Neuronal stem cell (in vitro differentiated cells): Measurements from ENCODE around the gene PODXL2. TPM values are rescaled to one million over a fixed set of nuclear protein-coding genes. Genes with fewer than 3 reads are reported as not detected.

Experiments used
- DNase-seq: peaks from one replicate; pipeline ENCODE4 v3.0.0-alpha.2; 2013; ENCODE audit warnings: low spot score
- H2AFZ ChIP-seq: one replicate; pipeline ENCODE4 v1.6.1; 2013; ENCODE audit warnings: mild to moderate bottlenecking, low read length, inconsistent platforms
- H2AK5ac ChIP-seq: 2 replicates; pipeline ENCODE4 v1.6.1; 2013; ENCODE audit warnings: low read depth, mild to moderate bottlenecking, inconsistent platforms, low read length, moderate library complexity, mixed read lengths
- H2BK120ac ChIP-seq: 2 replicates; pipeline ENCODE4 v1.6.1; 2013; ENCODE audit warnings: low read depth, mild to moderate bottlenecking, inconsistent platforms, low read length, moderate library complexity, mixed read lengths
- H2BK12ac ChIP-seq: one replicate; pipeline ENCODE4 v1.6.1; 2013; ENCODE audit warnings: low read length, inconsistent platforms
- H2BK15ac ChIP-seq: 2 replicates; pipeline ENCODE4 v1.6.1; 2013; ENCODE audit warnings: mild to moderate bottlenecking, low read length, inconsistent platforms, mixed read lengths
- H2BK5ac ChIP-seq: one replicate; pipeline ENCODE4 v1.6.1; 2013; ENCODE audit warnings: inconsistent platforms, mild to moderate bottlenecking, low read length, moderate library complexity
- H3K14ac ChIP-seq: one replicate; pipeline ENCODE4 v1.6.1; 2013; ENCODE audit warnings: low read length, inconsistent platforms
- H3K18ac ChIP-seq: 2 replicates; pipeline ENCODE4 v1.6.1; 2013; ENCODE audit warnings: low read length, inconsistent platforms
- H3K23ac ChIP-seq: 2 replicates; pipeline ENCODE4 v1.6.1; 2013; ENCODE audit warnings: low read depth, mild to moderate bottlenecking, mixed read lengths, low read length, inconsistent platforms; ENCODE audit not compliant: poor library complexity
- H3K27ac ChIP-seq: replicated peaks from 3 replicates; pipeline ENCODE4 v1.5.1; 2013; ENCODE audit warnings: low read length, inconsistent platforms
- H3K27me3 ChIP-seq, 3 experiments: 2 replicates each; pipeline ENCODE4 v1.6.1; 2013; ENCODE audit warnings: low read length in 3 of 3, mild to moderate bottlenecking in 2 of 3, inconsistent platforms in 1 of 3, low read depth in 1 of 3, mixed read lengths in 1 of 3, moderate library complexity in 1 of 3; ENCODE audit not compliant: control insufficient read depth in 3 of 3, insufficient read depth in 3 of 3
- H3K36me3 ChIP-seq, 2 donors: replicated peaks in 1 of 2; 2 replicates each; pipeline ENCODE4 v1.6.1; 2013; ENCODE audit warnings: low read length in 2 of 2; ENCODE audit not compliant: control insufficient read depth in 2 of 2, insufficient read depth in 2 of 2
- H3K4ac ChIP-seq: 2 replicates; pipeline ENCODE4 v1.6.1; 2013; ENCODE audit warnings: inconsistent platforms, mild to moderate bottlenecking, low read length, moderate library complexity
- H3K4me1 ChIP-seq, 2 donors: 1 replicate in 1 of 2; 2 replicates in 1 of 2; pipeline ENCODE4 v1.6.1; 2013; ENCODE audit warnings: low read length in 2 of 2, low read depth in 1 of 2; ENCODE audit not compliant: control insufficient read depth in 2 of 2, insufficient read depth in 1 of 2
- H3K4me2 ChIP-seq: one replicate; pipeline ENCODE4 v1.6.1; 2013; ENCODE audit warnings: mild to moderate bottlenecking, low read length, inconsistent platforms; ENCODE audit not compliant: insufficient read depth, poor library complexity, severe bottlenecking
- H3K4me3 ChIP-seq, 2 donors: 2 replicates each; pipeline ENCODE4 v1.5.1; 2013; ENCODE audit warnings: low read length in 2 of 2, mild to moderate bottlenecking in 2 of 2, inconsistent platforms in 1 of 2, moderate library complexity in 1 of 2
- H3K79me1 ChIP-seq: one replicate; pipeline ENCODE4 v1.6.1; 2013; ENCODE audit warnings: low read depth, mild to moderate bottlenecking, inconsistent platforms, low read length, moderate library complexity
- H3K9ac ChIP-seq: one replicate; pipeline ENCODE4 v1.6.1; 2013; ENCODE audit warnings: mild to moderate bottlenecking, low read depth, low read length, inconsistent platforms; ENCODE audit not compliant: poor library complexity
- H3K9me3 ChIP-seq, 2 donors: replicated peaks in 1 of 2; 2 replicates each; pipeline versions ENCODE3 to v1.6.1; 2013; ENCODE audit warnings: low read length in 2 of 2, mild to moderate bottlenecking in 2 of 2, inconsistent platforms in 1 of 2, low read depth in 1 of 2, mixed read lengths in 1 of 2, moderate library complexity in 1 of 2; ENCODE audit not compliant: control insufficient read depth in 2 of 2, insufficient read depth in 1 of 2
- H4K8ac ChIP-seq: one replicate; pipeline ENCODE4 v1.6.1; 2013; ENCODE audit warnings: low read depth, mild to moderate bottlenecking, inconsistent platforms, low read length, moderate library complexity
- H4K91ac ChIP-seq: one replicate; pipeline ENCODE4 v1.6.1; 2013; ENCODE audit warnings: low read length, low read depth, mild to moderate bottlenecking, inconsistent platforms; ENCODE audit not compliant: poor library complexity
- WGBS, 2 donors: extraction: QIAGEN DNeasy Blood & Tissue Kit; methylation state at CpG; one replicate each; pipeline ENCODE4 v1.1.7; 2013; ENCODE audit warnings: missing lambda C conversion rate in 2 of 2, mixed read lengths in 1 of 2; ENCODE audit not compliant: insufficient read length in 2 of 2, insufficient replicate concordance in 1 of 2; ENCODE audit errors: extremely low coverage in 2 of 2; 5-methylcytosine and 5-hydroxymethylcytosine counted together
- polyA plus RNA-seq, 2 experiments: library from polyadenylated mRNA; stranded (reverse); fragments of 200-250 nt; gene quantifications; one replicate each; pipeline ENCODE4 v1.2.3, GENCODE V29; 2013

The PODXL2 gene, protein sequence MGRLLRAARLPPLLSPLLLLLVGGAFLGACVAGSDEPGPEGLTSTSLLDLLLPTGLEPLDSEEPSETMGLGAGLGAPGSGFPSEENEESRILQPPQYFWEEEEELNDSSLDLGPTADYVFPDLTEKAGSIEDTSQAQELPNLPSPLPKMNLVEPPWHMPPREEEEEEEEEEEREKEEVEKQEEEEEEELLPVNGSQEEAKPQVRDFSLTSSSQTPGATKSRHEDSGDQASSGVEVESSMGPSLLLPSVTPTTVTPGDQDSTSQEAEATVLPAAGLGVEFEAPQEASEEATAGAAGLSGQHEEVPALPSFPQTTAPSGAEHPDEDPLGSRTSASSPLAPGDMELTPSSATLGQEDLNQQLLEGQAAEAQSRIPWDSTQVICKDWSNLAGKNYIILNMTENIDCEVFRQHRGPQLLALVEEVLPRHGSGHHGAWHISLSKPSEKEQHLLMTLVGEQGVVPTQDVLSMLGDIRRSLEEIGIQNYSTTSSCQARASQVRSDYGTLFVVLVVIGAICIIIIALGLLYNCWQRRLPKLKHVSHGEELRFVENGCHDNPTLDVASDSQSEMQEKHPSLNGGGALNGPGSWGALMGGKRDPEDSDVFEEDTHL
- 26.3 TPM for polyA plus RNA-seq (2013, experiment 1 of 2)
- 24.4 TPM for polyA plus RNA-seq (2013, experiment 2 of 2)

DNA sequence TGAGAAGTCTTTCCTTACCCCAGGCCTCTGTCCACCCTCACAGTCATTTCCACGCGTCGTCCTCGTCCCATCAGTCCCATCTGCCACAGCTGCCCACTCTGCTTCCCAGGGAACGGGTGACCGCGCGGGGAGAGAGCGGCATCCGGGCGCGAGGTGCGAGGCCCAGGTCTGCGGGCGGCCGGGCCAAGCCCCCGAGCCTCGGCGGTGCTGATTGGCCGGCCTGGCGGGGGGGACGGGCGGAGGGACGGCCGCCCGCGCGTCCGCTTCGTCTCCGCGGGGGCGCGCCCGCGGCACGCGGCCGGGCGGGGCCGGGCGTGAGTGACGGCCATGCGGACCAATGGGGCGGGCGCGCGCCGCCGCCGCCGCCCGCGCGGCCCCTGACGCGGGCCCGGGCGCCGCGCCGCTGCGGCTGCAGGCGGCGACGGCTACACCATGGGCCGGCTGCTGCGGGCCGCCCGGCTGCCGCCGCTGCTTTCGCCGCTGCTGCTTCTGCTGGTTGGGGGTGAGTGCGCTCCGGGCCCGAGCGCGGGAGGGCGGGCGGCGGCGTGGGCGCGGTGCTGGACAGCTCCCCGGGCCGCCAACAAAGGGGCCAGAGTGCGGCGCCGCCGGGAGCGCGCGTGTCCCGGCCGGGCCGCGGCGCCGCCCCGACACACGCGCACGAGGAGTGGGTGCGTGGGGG lies at the start of gene PODXL2:
Gene PODXL2, plus strand, starts transcription at position 398 of the 679 bp plus-strand sequence. Its CDS starts 35 bp downstream, at position 433.
- H3K79me1 ChIP-seq = peaks cover 5% of the 10 kb centered on the region
- peaks cover 0 to 2% of the 10 kb centered on the region in 2 donors for H3K36me3 ChIP-seq
- H2BK15ac ChIP-seq = peak within 1 kb of the TSS; percentile 78
- H3K9me3 ChIP-seq = peaks cover 3 to 4% of the 10 kb centered on the region in 2 donors
- peak within 1 kb of the TSS; percentile 54 for H4K8ac ChIP-seq
- whole genome bisulfite sequencing, 2 donors = no CpG with 5 or more reads among the region's 105 CpGs
- H3K4me1 ChIP-seq = peaks cover 11 to 15% of the 10 kb centered on the region in 2 donors
- peak within 1 kb of the TSS; percentile 98 for H3K14ac ChIP-seq
- peak within 1 kb of the TSS; percentile 96 for H3K18ac ChIP-seq
- peak within 1 kb of the TSS; percentile 82 for H3K4me2 ChIP-seq
- H3K4me3 ChIP-seq = peak within 1 kb of the TSS; percentile 60 to 81
- peak within 1 kb of the TSS; percentile 1 for H3K4ac ChIP-seq
- H2BK5ac ChIP-seq = no peak within 1 kb of the TSS
- peak within 1 kb of the TSS; percentile 95 for H2AFZ ChIP-seq
- peak within 1 kb of the TSS; percentile 97 for H2AK5ac ChIP-seq
- H3K27me3 ChIP-seq = peaks cover 2 to 20% (median 19%) of the 10 kb centered on the region in 3 experiments
- peak within 1 kb of the TSS; percentile 83 for H3K23ac ChIP-seq
- no peak within 1 kb of the TSS for H3K27ac ChIP-seq
- peak within 1 kb of the TSS; percentile 49 for H2BK120ac ChIP-seq
- H4K91ac ChIP-seq = peak within 1 kb of the TSS; percentile 39
- peak within 1 kb of the TSS; percentile 93 for H3K9ac ChIP-seq
- peak within 1 kb of the TSS; percentile 60 for H2BK12ac ChIP-seq
- peak; percentile 54 for DNase-seq

DNA sequence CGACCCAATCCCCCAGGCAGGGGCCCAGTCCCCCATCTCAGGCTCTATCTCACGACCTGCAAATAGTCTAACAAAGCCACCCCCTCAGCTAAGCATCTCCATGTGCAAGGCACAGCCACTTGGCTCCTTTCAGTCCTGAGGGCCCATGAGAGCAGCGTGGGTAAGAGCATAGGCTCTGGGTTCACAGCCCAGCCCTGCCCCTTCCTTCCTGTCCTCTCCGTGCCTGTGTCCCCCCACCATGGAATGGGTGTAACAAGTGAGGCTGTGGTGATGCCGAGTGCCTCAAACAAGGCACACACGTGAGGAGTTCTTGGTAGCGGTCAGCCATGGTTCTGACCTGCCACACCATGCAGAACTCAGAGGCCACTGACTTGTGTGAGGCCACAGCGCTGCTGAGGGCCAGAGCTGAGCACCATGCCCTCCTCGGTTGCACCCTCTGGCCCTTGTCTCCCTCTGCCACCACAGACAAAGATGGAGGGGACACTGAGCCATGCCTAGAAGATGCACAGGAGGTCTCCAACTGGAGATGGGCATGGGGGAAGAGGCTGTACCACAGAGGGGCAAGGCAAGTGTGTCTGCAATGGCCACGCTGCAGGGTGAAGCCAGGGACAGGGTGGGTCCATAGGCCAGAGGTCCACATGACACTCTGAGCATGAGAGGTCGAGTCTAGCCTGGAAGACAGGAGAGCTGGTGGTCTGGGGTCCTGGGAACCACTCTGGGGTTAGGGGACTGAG lies 48.5 kb upstream of the PODXL2 start:
- Histone ChIP-seq H3K4ac (no peak overlapping the region), H2BK5ac (no peak overlapping the region), H3K14ac (peak overlapping the region; percentile 26), H3K27ac (no peak overlapping the region), H3K36me3 (peaks cover 3 to 16% of the 10 kb centered on the region in 2 donors), H3K18ac (peak overlapping the region; percentile 41), H3K4me3 (no peak overlapping the region), H3K23ac (peak overlapping the region; percentile 1), H4K8ac (no peak overlapping the region), H3K4me1 (peaks cover 0 to 7% of the 10 kb centered on the region in 2 donors), H3K9me3 (no peaks in the 10 kb centered on the region), H2BK120ac (no peak overlapping the region), H3K79me1 (peaks cover 8% of the 10 kb centered on the region), H3K9ac (no peak overlapping the region), H4K91ac (no peak overlapping the region), H2AFZ (no peak overlapping the region), H3K27me3 (no peaks in the 10 kb centered on the region), H2BK15ac (no peak overlapping the region), H2BK12ac (no peak overlapping the region), H3K4me2 (no peak overlapping the region), H2AK5ac (no peak overlapping the region)
- DNase-seq = no peak
- WGBS, 2 donors = no CpG with 5 or more reads among the region's 11 CpGs

DNA sequence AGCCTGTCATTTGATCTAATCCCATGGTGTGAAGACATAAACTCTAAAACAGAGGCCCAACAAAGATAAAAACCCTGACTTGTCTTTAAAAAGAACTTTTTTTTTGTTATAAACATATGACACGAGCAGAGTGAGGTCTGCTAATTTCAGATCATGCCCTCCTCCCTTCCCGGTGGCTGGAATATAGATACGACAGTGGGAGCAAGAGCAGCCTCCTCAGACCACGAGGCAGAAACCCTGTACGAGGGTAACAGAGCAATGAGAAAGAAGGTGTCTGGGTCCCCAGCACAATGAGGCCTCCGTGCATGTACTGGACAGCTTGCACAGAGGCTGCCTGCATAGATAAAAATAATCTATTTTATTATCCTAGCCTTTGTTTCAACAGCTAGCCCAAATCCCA lies 44.3 kb upstream of the PODXL2 start:
- no peaks in the 10 kb centered on the region for H3K27me3 ChIP-seq
- peaks cover 2 to 7% of the 10 kb centered on the region in 2 donors for H3K36me3 ChIP-seq
- no peak overlapping the region for H3K14ac ChIP-seq
- no peaks in the 10 kb centered on the region for H3K9me3 ChIP-seq
- no peak overlapping the region for H3K4ac ChIP-seq
- H2BK5ac ChIP-seq = no peak overlapping the region
- H4K8ac ChIP-seq = no peak overlapping the region
- H3K9ac ChIP-seq = no peak overlapping the region
- H3K4me3 ChIP-seq = no peak overlapping the region
- no peak overlapping the region for H3K4me2 ChIP-seq
- H3K79me1 ChIP-seq = peaks cover 18% of the 10 kb centered on the region
- no peak overlapping the region for H2BK15ac ChIP-seq
- no peak for DNase-seq
- no peak overlapping the region for H2AK5ac ChIP-seq
- no peak overlapping the region for H2BK120ac ChIP-seq
- WGBS, 2 donors = no CpG with 5 or more reads among the region's 6 CpGs
- no peak overlapping the region for H3K18ac ChIP-seq
- no peak overlapping the region for H3K23ac ChIP-seq
- H3K4me1 ChIP-seq = peaks cover 13 to 16% of the 10 kb centered on the region in 2 donors
- no peak overlapping the region for H4K91ac ChIP-seq
- H2AFZ ChIP-seq = no peak overlapping the region
- no peak overlapping the region for H3K27ac ChIP-seq
- H2BK12ac ChIP-seq = no peak overlapping the region
